HUES48 (cell line): Measurements from ENCODE around the gene SOCS7.

Experiments
- H3K27ac ChIP-seq: one replicate; pipeline ENCODE4 v1.7.0; 2013; ENCODE audit warnings: low read depth, low read length, inconsistent platforms
- H3K27me3 ChIP-seq: 2 replicates; pipeline ENCODE4 v1.6.1; 2013; ENCODE audit warnings: mild to moderate bottlenecking, low read length; ENCODE audit not compliant: control insufficient read depth, insufficient read depth
- H3K36me3 ChIP-seq: 2 replicates; pipeline ENCODE4 v1.6.1; 2013; ENCODE audit warnings: low read length; ENCODE audit not compliant: control insufficient read depth, insufficient read depth
- H3K4me1 ChIP-seq: 2 replicates; pipeline ENCODE4 v1.6.1; 2013; ENCODE audit warnings: mild to moderate bottlenecking, low read length; ENCODE audit not compliant: control insufficient read depth, insufficient read depth
- H3K4me3 ChIP-seq: 2 replicates; pipeline ENCODE4 v1.5.1; 2013; ENCODE audit warnings: mild to moderate bottlenecking, low read depth, low read length
- H3K9ac ChIP-seq: 2 replicates; pipeline ENCODE4 v1.6.1; 2013; ENCODE audit warnings: mild to moderate bottlenecking, low read depth, low read length, moderate library complexity
- H3K9me3 ChIP-seq: 2 replicates; pipeline ENCODE4 v1.6.1; 2013; ENCODE audit warnings: low read length; ENCODE audit not compliant: control insufficient read depth, insufficient read depth

Gene SOCS7

DNA sequence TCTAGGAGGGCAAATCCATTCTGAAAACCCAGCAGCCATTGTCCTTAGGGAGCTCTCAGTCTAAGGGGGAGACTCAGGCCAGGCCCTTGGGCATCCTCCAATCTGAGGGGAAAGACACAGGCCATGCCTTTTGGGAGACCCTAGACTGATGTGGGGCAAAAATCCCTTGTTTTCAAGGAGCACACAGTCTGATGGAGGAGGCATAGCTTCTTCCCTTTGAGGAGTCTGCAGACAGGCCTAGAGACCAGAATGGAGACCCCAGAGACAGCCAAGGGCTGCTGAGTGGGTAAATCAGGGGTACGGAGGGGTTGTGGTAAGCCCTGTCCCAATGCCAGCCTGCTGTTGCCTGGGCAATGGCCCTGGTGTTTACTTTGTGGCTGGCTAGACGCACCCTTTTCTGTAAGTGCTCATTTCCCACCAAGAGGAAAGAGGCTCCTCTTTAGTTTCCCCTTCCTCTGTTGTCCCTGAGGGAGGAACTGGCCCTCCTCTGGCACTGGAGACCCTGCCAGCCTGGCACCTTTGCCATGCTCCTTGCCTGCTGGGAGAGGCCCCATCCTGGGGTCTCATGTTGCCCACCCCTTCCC lies 96.0 kb downstream of the SOCS7 start:
- H3K27ac ChIP-seq = no peak overlapping the region
- H3K9me3 ChIP-seq = no peaks in the 10 kb centered on the region
- H3K9ac ChIP-seq = no peak overlapping the region
- no peaks in the 10 kb centered on the region for H3K36me3 ChIP-seq
- no peak overlapping the region for H3K4me3 ChIP-seq
- H3K27me3 ChIP-seq = no peaks in the 10 kb centered on the region
- peaks cover 50% of the 10 kb centered on the region for H3K4me1 ChIP-seq

DNA sequence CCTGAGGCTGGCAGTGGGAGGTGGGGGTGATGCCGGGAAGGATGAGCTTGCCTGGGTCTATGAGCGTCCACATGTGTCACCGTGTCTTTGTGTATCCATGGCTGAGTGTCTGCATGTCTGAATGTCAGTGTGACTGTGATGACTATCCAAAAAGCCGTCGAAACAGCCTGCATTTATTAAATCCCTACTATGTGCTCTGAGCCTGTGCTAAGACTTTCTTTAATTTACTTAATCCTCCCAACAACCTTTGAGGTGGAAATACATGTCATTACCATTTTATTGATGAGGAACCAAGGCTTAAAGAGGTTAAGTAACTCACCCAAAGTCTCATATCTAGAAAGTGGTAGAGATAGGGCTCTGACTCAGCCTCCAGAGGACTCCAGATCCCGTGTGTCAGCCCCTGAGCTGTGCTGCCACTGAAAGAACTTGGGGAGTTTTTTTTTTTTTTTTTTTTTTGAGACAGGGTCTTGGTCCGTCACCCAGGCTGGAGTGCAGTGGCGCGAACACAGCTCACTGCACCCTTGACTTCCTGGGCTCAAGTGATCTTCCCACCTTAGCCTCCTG lies 96.6 kb downstream of the SOCS7 start:
- Histone ChIP-seq H3K4me1 (peaks cover 56% of the 10 kb centered on the region), H3K27me3 (0 out of 2 replicates have a peak, but pooled peaks cover 4% of the 10 kb centered on the region), H3K27ac (no peak overlapping the region), H3K9ac (no peak overlapping the region), H3K4me3 (no peak overlapping the region), H3K36me3 (no peaks in the 10 kb centered on the region), H3K9me3 (no peaks in the 10 kb centered on the region)

DNA sequence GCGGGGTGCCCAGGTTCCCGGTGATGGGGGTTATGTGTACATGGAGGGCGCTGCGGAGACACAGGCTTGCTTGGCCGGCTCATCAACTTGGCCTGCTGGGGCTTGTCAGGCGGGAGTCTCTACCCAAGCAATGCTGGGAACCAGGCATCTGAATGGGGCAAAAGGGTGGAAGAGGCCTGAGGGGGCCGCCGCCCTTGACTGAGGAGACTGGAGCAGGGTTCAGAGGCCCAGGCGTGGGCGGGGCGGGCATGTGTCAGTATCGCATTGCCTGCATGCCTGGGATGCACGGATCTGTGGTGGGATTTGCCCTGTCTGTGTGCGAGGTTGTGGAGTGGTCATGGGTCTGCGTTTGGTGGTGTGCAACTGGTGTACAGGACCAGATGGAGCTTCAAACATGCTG lies 97.7 kb downstream of the SOCS7 start:
- Histone ChIP-seq H3K9me3 (no peaks in the 10 kb centered on the region), H3K4me1 (peaks cover 55% of the 10 kb centered on the region), H3K9ac (no peak overlapping the region), H3K36me3 (no peaks in the 10 kb centered on the region), H3K27ac (peak overlapping the region; percentile 31), H3K27me3 (0 out of 2 replicates have a peak, but pooled peaks cover 4% of the 10 kb centered on the region), H3K4me3 (no peak overlapping the region)

DNA sequence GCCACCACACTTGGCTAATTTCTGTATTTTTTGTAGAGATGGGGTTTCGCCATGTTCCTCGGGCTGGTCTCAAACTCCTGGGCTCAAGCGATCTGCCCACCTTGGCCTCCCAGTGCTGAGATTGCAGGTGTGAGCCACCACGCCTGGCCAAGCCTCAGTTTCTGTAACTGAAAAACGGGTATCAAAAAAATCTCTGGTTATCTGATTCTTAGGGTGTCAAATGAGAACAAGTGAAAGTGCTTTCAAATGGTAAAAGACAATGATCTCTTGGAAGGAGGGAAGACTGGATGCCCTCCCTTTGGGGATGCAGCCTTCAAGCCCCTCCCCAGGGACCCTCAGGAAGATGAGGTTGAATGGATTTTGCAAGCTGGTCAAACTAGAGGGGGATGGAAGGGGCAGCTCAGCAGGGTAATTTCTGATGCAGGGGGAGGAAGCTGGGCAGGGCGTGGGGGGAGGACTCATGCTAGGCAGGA lies 98.9 kb downstream of the SOCS7 start:
- 0 out of 2 replicates have a peak, but pooled peaks cover 4% of the 10 kb centered on the region for H3K27me3 ChIP-seq
- no peak overlapping the region for H3K9ac ChIP-seq
- no peaks in the 10 kb centered on the region for H3K9me3 ChIP-seq
- peaks cover 66% of the 10 kb centered on the region for H3K4me1 ChIP-seq
- peak overlapping the region; percentile 100 for H3K27ac ChIP-seq
- H3K4me3 ChIP-seq = peak overlapping the region; percentile 3
- H3K36me3 ChIP-seq = no peaks in the 10 kb centered on the region

GRCh38 chr17:38451030-38451839 lies 99.6 kb downstream of the SOCS7 start:
- Histone ChIP-seq H3K4me1 (peaks cover 72% of the 10 kb centered on the region), H3K27ac (peak overlapping the region; percentile 100), H3K27me3 (0 out of 2 replicates have a peak, but pooled peaks cover 4% of the 10 kb centered on the region), H3K9me3 (no peaks in the 10 kb centered on the region), H3K9ac (peak overlapping the region; percentile 83), H3K36me3 (no peaks in the 10 kb centered on the region), H3K4me3 (peak overlapping the region; percentile 63)

DNA sequence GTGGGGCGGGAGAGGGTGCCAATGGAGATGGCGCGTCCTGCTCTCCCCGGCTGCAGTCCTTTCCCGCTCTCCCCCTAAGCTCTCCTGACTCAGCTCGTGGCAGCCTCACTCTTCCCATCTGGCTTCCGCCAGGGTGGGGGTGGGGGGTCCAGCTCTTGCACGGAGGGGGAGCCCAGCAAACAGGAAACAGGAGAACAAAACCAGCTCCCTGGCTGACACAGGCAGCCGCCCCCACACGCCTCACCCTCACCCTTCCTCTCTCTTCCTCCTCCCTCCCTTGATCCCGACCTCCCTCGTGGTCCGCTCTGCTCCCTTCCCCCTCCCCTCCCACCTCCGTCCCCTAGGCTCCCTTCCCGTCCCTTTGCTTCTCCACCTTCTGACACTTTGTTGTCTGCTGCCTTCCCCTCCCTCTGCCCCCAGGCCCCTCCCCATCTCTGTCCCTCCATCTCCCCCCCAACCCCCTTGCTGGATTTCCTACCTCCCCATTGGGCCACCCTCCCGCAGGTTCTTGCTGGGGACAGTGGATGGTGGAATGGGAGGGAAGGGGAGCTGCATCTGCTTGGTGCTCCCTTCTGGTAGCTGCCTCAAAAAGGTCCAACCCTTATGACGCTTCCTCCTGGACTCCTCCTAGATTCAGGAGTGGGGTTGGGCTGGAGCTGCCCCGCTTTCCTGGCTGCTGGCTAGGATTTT lies 100.3 kb downstream of the SOCS7 start:
- peak overlapping the region; percentile 63 for H3K4me3 ChIP-seq
- peak overlapping the region; percentile 83 for H3K9ac ChIP-seq
- H3K27ac ChIP-seq = peak overlapping the region; percentile 100
- peaks cover 77% of the 10 kb centered on the region for H3K4me1 ChIP-seq
- no peaks in the 10 kb centered on the region for H3K36me3 ChIP-seq
- H3K27me3 ChIP-seq = 0 out of 2 replicates have a peak, but pooled peaks cover 4% of the 10 kb centered on the region
- no peaks in the 10 kb centered on the region for H3K9me3 ChIP-seq

DNA sequence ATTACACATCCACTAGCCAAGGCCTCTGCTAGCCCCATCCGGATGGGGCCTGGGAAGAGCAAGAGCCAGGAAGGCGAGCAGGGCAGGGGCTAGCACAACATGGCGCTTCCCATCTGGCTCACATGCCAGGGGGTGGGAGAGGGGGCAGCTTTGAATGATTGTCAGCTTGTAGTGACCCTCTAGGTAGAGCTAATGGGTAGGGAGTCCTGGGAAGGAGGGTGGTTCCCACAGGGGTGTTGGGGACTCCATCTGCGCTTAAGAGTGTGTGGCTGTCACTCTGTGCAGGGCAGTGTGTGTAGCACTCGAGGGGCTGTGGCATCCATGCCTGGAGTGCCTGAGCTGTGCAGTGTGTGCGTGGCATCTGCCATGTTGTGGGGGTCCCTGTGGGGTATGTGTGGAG lies 101.1 kb downstream of the SOCS7 start:
- Histone ChIP-seq H3K27ac (peak overlapping the region; percentile 100), H3K36me3 (no peaks in the 10 kb centered on the region), H3K9me3 (no peaks in the 10 kb centered on the region), H3K27me3 (0 out of 2 replicates have a peak, but pooled peaks cover 4% of the 10 kb centered on the region), H3K9ac (peak overlapping the region; percentile 3; the same call in 1 of the 2 replicates), H3K4me3 (peak overlapping the region; percentile 50), H3K4me1 (peaks cover 73% of the 10 kb centered on the region)

- Histone ChIP-seq H3K27me3 (0 out of 2 replicates have a peak, but pooled peaks cover 4% of the 10 kb centered on the region), H3K9me3 (no peaks in the 10 kb centered on the region), H3K4me1 (peaks cover 64% of the 10 kb centered on the region), H3K9ac (no peak overlapping the region), H3K27ac (no peak overlapping the region), H3K4me3 (peak overlapping the region; percentile 48), H3K36me3 (peaks cover 8% of the 10 kb centered on the region)
Observed at GRCh38 chr17:38453951-38454421, 102.3 kb downstream of the SOCS7 start.

GRCh38 chr17:38454532-38454931 lies 102.9 kb downstream of the SOCS7 start:
- Histone ChIP-seq H3K36me3 (peaks cover 14% of the 10 kb centered on the region), H3K4me1 (peaks cover 59% of the 10 kb centered on the region), H3K27me3 (0 out of 2 replicates have a peak, but pooled peaks cover 4% of the 10 kb centered on the region), H3K9ac (no peak overlapping the region), H3K27ac (peak overlapping the region; percentile 8), H3K4me3 (peak overlapping the region; percentile 48), H3K9me3 (no peaks in the 10 kb centered on the region)
